Measurements from ENCODE around the gene DCDC2B.

Gene DCDC2B

DNA sequence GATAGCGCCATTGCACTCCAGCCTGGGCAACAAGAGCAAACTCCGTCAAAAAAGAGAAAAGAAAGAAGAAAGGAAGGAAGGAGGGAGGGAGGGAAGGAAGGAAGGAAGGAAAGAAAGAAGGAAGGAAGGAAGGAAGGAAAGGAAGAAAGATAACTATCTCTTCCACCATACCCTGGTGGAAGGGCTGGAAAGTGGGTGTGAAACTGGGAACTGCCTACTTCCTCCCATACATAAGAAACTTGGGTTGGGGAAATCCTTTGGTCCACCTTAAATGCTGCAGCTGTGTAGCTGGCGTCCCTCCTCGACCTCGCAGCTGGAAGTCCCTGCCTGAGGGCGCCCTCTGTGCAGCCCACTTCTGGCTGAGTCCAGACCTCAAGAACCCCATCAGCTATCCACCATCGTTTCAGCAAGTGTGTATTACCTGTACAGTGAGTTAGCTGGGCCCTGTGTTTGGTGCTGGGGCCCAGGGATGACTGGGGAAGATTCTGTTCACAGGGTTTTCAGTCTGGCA, 33.5 kb downstream of the DCDC2B start:
- no peak overlapping the region for H3K27ac ChIP-seq
- TF ChIP-seq, protein P1, sequence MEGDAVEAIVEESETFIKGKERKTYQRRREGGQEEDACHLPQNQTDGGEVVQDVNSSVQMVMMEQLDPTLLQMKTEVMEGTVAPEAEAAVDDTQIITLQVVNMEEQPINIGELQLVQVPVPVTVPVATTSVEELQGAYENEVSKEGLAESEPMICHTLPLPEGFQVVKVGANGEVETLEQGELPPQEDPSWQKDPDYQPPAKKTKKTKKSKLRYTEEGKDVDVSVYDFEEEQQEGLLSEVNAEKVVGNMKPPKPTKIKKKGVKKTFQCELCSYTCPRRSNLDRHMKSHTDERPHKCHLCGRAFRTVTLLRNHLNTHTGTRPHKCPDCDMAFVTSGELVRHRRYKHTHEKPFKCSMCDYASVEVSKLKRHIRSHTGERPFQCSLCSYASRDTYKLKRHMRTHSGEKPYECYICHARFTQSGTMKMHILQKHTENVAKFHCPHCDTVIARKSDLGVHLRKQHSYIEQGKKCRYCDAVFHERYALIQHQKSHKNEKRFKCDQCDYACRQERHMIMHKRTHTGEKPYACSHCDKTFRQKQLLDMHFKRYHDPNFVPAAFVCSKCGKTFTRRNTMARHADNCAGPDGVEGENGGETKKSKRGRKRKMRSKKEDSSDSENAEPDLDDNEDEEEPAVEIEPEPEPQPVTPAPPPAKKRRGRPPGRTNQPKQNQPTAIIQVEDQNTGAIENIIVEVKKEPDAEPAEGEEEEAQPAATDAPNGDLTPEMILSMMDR (conservative IDR thresholded peaks at IDR 0.05), result no peak
- no peak for TF ChIP-seq ZFX (IDR thresholded peaks at IDR 0.05)

DNA sequence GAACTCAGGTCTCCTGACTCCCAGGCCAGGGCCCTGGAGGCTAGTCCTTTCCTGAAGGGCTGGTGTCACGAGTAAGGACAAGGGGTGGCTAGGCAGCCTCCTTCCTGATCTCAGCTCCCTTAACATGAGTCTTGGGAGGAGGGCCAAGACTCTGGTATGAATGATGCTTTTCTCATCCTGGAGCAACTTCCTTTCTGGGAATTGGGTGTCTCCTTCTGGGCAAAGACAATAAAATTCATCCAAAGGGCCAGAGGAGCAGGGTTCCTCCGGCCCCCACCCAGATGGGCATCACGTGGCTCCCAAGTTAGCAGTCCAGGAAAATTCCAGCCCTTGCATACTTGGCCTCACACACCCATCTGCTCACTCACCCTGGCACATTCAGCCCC, 38.0 kb downstream of the DCDC2B start, which contains the start of gene FAM167B:
Gene FAM167B (plus strand): TSS at position 335 of the 386 bp plus-strand sequence. CDS start 200 bp downstream, outside the sequence.
- TF ChIP-seq, protein P1 (conservative IDR thresholded peaks at IDR 0.05), result no peak
- no peak for TF ChIP-seq ZFX (IDR thresholded peaks at IDR 0.05)
- no peak within 1 kb of the TSS for H3K27ac ChIP-seq

DNA sequence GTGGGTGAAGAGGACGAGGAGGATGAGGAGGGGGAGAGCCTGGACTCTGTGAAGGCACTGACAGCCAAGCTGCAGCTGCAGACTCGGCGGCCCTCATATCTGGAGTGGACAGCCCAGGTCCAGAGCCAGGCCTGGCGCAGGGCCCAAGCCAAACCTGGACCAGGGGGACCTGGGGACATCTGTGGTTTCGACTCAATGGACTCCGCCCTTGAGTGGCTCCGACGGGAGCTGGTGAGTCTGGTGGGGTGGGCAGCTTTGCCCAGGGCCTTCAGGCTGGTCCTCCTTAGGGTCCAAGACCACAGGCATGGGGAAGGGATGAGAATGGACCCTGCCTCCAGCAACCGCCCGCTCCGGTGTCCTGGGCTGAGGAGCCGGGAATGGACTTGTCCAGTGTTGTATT, 38.6 kb downstream of the DCDC2B start:
- TF ChIP-seq, protein P1 (conservative IDR thresholded peaks at IDR 0.05), result no peak
- no peak for TF ChIP-seq ZFX (IDR thresholded peaks at IDR 0.05)
- H3K27ac ChIP-seq, result no peak overlapping the region

DNA sequence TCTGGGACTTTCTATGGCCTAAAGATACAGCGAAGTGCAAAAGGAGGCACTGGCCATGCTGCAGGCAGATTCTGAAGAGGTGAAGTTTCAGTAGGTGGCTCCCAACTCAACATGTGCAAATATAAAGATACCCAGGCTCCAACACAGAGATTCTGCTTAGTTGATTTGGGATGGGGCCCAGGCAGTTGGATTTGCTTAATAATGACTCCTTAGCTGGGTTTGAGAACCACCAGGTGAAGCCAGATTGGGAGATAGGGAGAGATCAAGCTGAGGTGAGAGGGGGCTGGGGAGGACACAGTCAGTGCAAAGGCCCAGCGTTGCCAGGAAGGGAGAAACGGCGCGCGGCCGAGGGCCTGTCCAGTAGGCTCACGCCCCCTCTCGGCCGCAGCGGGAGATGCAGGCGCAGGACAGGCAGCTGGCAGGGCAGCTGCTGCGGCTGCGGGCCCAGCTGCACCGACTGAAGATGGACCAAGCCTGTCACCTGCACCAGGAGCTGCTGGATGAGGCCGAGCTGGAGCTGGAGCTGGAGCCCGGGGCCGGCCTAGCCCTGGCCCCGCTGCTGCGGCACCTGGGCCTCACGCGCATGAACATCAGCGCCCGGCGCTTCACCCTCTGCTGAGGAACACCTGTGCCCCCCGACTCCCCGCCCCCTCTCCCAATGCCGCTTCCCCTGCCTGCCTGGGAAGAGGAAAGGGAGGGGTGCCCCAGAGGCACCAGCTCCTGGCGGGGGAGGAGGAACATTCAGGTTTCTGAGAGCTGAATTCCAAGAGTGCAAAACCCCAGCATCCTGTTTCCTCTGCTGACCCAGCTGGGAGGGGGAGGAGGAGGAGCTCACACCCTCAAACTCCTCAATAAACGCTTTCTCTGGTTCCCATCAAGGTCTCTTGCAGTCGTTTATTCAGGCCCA, 39.3 kb downstream of the DCDC2B start:
- no peak overlapping the region for H3K27ac ChIP-seq
- no peak for TF ChIP-seq ZFX (IDR thresholded peaks at IDR 0.05)
- TF ChIP-seq, protein P1 (conservative IDR thresholded peaks at IDR 0.05), result peak; percentile 96

DNA sequence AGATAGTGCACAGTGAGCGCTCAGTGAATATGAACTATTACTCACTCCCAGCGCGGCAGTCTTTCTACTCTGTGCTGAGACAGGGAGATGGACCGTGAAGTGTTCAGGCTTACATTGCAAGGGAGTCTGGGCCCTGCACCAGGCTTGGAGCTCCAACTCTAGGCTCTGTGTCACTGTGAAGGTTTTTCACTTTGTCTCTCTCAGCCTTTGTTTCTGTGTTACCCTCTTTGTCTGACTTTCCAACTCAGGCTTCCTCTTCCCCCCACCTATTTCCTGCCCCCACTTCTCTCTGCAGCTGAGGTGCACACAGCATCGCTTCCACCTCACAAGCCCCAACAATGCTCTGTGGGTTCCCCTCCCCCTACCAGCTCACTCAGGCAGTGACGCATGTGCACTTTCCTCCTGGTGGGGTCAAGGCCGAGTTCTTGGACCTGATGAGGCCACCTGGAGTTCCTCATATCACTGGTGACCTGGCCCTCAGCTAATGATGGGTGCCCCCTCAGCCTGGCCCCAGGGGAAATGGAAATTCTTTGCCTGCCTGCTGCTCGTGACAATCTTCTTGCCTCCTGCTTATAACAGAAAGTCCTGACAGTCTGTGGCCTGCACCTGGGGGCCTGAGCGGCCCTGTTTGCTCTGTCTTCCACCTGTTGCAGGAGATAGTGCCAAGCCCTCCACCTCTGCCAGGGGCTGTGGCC, 41.1 kb downstream of the DCDC2B start:
- H3K27ac ChIP-seq, result no peak overlapping the region
- TF ChIP-seq ZFX (IDR thresholded peaks at IDR 0.05), result no peak
- TF ChIP-seq, protein P1 (conservative IDR thresholded peaks at IDR 0.05), result no peak

DNA sequence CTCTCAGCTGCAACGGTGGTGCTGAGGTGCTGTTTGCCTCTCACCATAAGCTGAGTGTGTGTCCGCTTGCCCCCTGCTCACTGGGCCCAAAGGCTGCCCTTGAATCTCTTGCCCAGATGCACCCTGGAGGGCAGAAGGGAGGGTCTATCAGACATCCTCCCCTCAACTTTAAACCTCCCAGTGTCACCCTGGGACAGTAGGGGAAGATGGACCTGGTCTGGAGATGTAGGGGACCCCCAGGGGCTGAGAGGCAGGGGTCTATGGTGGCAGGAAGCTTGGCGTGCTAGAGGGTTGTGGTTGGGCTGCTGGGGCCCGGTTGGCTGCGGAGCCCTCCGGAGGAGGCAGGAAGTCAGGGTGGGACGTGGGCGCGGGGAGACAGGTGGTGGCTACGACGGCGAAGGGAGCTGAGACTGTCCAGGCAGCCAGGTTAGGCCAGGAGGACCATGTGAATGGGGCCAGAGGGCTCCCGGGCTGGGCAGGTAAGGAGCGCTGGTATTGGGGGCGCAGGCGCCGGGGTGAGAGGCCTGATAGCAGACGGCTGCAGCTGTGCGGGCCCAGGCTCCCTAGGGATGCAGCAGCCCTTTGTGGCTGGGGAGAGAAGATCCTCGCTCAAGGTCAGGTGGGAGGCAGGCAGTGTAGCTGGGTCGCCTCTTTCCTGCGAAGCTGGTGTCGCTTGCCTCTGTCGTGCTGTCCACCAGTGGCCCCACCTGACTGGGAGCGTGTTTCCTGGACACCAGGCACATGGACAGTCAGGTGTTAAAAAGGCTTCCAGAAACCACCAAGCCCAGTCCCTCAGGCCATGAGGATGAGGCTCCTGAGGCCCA, 42.2 kb downstream of the DCDC2B start, which contains the start of gene LCK:
Gene LCK (plus strand): TSS at position 373 of the 824 bp plus-strand sequence. CDS start 23,065 bp downstream, outside the sequence.
- TF ChIP-seq, protein P1 (conservative IDR thresholded peaks at IDR 0.05), result no peak
- no peak for TF ChIP-seq ZFX (IDR thresholded peaks at IDR 0.05)
- H3K27ac ChIP-seq, result no peak within 1 kb of the TSS
